ENCODE measurements around the gene IL15. TPM values are rescaled to one million over a fixed set of nuclear protein-coding genes. Genes with fewer than 3 reads are reported as not detected.

Gene IL15
- total RNA-seq, 1 donor from 2014 or later, result 0.80 TPM

DNA sequence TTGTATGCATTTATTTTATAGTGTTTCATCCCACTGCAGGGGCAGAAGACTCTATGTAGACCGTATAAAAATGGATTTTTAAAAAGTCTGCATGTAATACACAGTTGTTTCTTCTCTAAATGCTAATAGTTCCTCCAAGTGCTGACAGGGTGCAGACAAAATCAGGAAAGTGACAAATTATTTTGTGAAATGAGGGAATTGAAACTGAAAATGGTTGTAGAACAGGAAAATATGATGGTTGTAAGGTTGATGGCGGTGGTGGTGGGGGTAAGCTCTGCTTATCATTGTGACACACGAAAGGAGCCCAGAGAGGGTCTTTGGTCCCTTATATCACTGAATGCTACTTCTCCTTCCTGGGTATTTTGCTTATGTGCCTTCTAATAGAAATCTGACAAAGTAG, 4.3 kb downstream of the IL15 start:
- H3K9me3 Mint-ChIP-seq, result no peaks in the 10 kb centered on the region
- no peak for DNase-seq (ENCODE audit: low spot score in 2 of 2, unreplicated experiment in 2 of 2)
- H3K36me3 Mint-ChIP-seq, result no peaks in the 10 kb centered on the region
- peaks cover 43% of the 10 kb centered on the region for H3K27me3 Mint-ChIP-seq (ENCODE audit: low read depth)
- TF ChIP-seq CTCF (IDR thresholded peaks at IDR 0.05; ENCODE audit: unreplicated experiment), result no peak
- H3K27ac Mint-ChIP-seq, result no peak overlapping the region
- H3K4me1 Mint-ChIP-seq, result peaks cover 5% of the 10 kb centered on the region
- H3K4me3 Mint-ChIP-seq, result no peak overlapping the region

- Mint-ChIP-seq H3K36me3 (no peaks in the 10 kb centered on the region), H3K4me1 (peaks cover 2% of the 10 kb centered on the region), H3K9me3 (no peaks in the 10 kb centered on the region), H3K27ac (no peak overlapping the region), H3K4me3 (no peak overlapping the region), H3K27me3 (ENCODE audit: low read depth) (peaks cover 31% of the 10 kb centered on the region)
- no peak for TF ChIP-seq CTCF (IDR thresholded peaks at IDR 0.05; ENCODE audit: unreplicated experiment)
- DNase-seq (ENCODE audit: low spot score in 2 of 2, unreplicated experiment in 2 of 2), result no peak
These were observed 5.7 kb downstream of the IL15 start for GRCh38 chr4:141642063-141642462.

DNA sequence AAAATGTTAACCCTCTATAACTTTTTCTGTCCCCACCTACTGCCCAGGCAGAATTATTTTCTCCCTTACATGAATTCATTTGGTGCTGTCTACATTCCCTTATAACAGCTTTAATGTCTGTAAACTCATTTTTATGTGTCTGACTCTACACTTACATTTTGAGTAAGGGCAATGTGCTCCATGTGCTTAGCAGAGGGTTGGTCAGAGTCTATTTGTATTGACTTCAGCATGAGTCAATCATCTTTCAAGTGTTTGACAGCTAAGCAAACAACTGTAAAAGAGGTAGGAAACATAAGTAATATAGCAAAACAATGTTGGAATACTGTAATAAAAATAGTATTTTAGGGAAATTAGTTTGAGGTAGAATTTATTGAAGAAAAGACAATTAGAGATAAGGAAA, 6.3 kb downstream of the IL15 start:
- no peak for DNase-seq (ENCODE audit: low spot score in 2 of 2, unreplicated experiment in 2 of 2)
- no peak overlapping the region for H3K4me3 Mint-ChIP-seq
- peaks cover 26% of the 10 kb centered on the region for H3K27me3 Mint-ChIP-seq (ENCODE audit: low read depth)
- no peaks in the 10 kb centered on the region for H3K9me3 Mint-ChIP-seq
- no peak overlapping the region for H3K27ac Mint-ChIP-seq
- no peaks in the 10 kb centered on the region for H3K4me1 Mint-ChIP-seq
- H3K36me3 Mint-ChIP-seq, result no peaks in the 10 kb centered on the region
- no peak for TF ChIP-seq CTCF (IDR thresholded peaks at IDR 0.05; ENCODE audit: unreplicated experiment)

GRCh38 chr4:141643557-141643956, 7.2 kb downstream of the IL15 start:
- no peak overlapping the region for H3K27ac Mint-ChIP-seq
- peaks cover 18% of the 10 kb centered on the region for H3K27me3 Mint-ChIP-seq (ENCODE audit: low read depth)
- no peak overlapping the region for H3K4me3 Mint-ChIP-seq
- no peak for DNase-seq (ENCODE audit: low spot score in 2 of 2, unreplicated experiment in 2 of 2)
- no peaks in the 10 kb centered on the region for H3K4me1 Mint-ChIP-seq
- TF ChIP-seq CTCF (IDR thresholded peaks at IDR 0.05; ENCODE audit: unreplicated experiment), result no peak
- H3K36me3 Mint-ChIP-seq, result no peaks in the 10 kb centered on the region
- no peaks in the 10 kb centered on the region for H3K9me3 Mint-ChIP-seq

- Mint-ChIP-seq H3K9me3 (no peaks in the 10 kb centered on the region), H3K4me1 (no peaks in the 10 kb centered on the region), H3K4me3 (no peak overlapping the region), H3K36me3 (no peaks in the 10 kb centered on the region), H3K27ac (no peak overlapping the region), H3K27me3 (ENCODE audit: low read depth) (peaks cover under 1% of the 10 kb centered on the region)
- TF ChIP-seq CTCF (IDR thresholded peaks at IDR 0.05; ENCODE audit: unreplicated experiment), result no peak
- no peak for DNase-seq (ENCODE audit: low spot score in 2 of 2, unreplicated experiment in 2 of 2)
These were observed 9.4 kb downstream of the IL15 start for GRCh38 chr4:141645611-141646340.
